Esophagus muscularis mucosa (tissue), 4 donors: ENCODE data around the gene PIK3R4. TPM values are rescaled to one million over a fixed set of nuclear protein-coding genes. Genes with fewer than 3 reads are reported as not detected.
A peak's percentile ranks its signal among the peaks of the same experiment; 100 is the strongest.

Source experiments
- DNase-seq: peaks from one replicate; pipeline ENCODE4 v3.0.0-alpha.2; 2017; ENCODE audit errors: extremely low spot score
- H3K27ac ChIP-seq, 4 donors: fragments of 200-600 bp; sonication (generic); replicated peaks in 1 of 4; 1 replicate in 3 of 4; 2 replicates in 1 of 4; pipeline ENCODE4 v1.5.1; 2016 to 2019; ENCODE audit warnings: mild to moderate bottlenecking in 1 of 4
- H3K27me3 ChIP-seq, 4 donors: fragments of 200-600 bp; sonication (generic); one replicate each; pipeline versions ENCODE4 v1.5.1 to v1.6.0; 2016 to 2019
- H3K36me3 ChIP-seq, 4 donors: fragments of 200-600 bp; sonication (generic); one replicate each; pipeline ENCODE4 v1.5.1; 2016 to 2019
- H3K4me1 ChIP-seq, 4 donors: fragments of 200-600 bp; sonication (generic); one replicate each; pipeline ENCODE4 v1.5.1; 2016 to 2019
- H3K4me3 ChIP-seq, 4 donors: fragments of 200-600 bp; sonication (generic); 1 replicate in 2 of 4; 2 replicates in 2 of 4; pipeline ENCODE4 v1.5.1; 2016 to 2019; ENCODE audit warnings: mild to moderate bottlenecking in 4 of 4, moderate library complexity in 1 of 4
- H3K9me3 ChIP-seq, 4 donors: fragments of 200-600 bp; sonication (generic); 1 replicate in 3 of 4; 2 replicates in 1 of 4; pipeline ENCODE4 v1.5.1; 2016 to 2019
- CTCF ChIP-seq, 3 experiments: fragments of 200-600 bp in 2 of 3; fragments of 450-650 bp in 1 of 3; sonication (generic) in 2 of 3; IDR thresholded peaks; one replicate each; pipeline ENCODE4 v1.5.1; 2017 to 2019; ENCODE audit warnings: antibody characterized with exemption in 3 of 3, mild to moderate bottlenecking in 2 of 3, moderate library complexity in 1 of 3
- EP300 ChIP-seq: sonication (generic); formaldehyde crosslinking; IDR thresholded peaks from one replicate; pipeline ENCODE4 v1.6.1; 2017; ENCODE audit warnings: antibody characterized with exemption
- POLR2A ChIP-seq: fragments of 450-650 bp; IDR thresholded peaks from one replicate; pipeline ENCODE4 v1.6.1; 2017; ENCODE audit warnings: antibody characterized with exemption, moderate library complexity, mild to moderate bottlenecking, low read depth
- POLR2AphosphoS5 ChIP-seq, 2 donors: sonication (generic); formaldehyde crosslinking; IDR thresholded peaks; one replicate each; pipeline ENCODE4 v1.6.1; 2017; ENCODE audit warnings: antibody characterized with exemption in 2 of 2
- WGBS: methylation state at CpG from one replicate; pipeline ENCODE4 v1.1.5; 2018; 5-methylcytosine and 5-hydroxymethylcytosine counted together
- intact Hi-C: fragments of 100-400 bp; cut with DNase I; formaldehyde crosslinking; loops from one replicate; pipeline ENCODE4 v1.15.1; 2023
- total RNA-seq, 4 donors: library from RNA; depleted of rRNA; stranded (reverse); fragments of >200 nt; gene quantifications; one replicate each; pipeline versions ENCODE4 v1.1.0 to v1.2.1, GENCODE V29; 2016

PIK3R4 gene
- total RNA-seq, 4 donors from 2014 or later: 30.6 to 40.0 (median 38.0) TPM

GRCh38 chr3:130662501-130662996, 84.1 kb downstream of the PIK3R4 start:
- WGBS: 28% methylated on average over 1 of the region's 1 CpG
- Histone ChIP-seq H3K4me3 (no peak overlapping the region), H3K27ac (peak overlapping the region; percentile 20 to 59 (median 47)), H3K36me3 (peaks cover 0 to 5% (median 0%) of the 10 kb centered on the region in 4 donors), H3K27me3 (no peaks in the 10 kb centered on the region), H3K9me3 (no peaks in the 10 kb centered on the region), H3K4me1 (peaks cover 0 to 23% (median 21%) of the 10 kb centered on the region in 4 donors)
- intact Hi-C loops: no loop called here
- peak; percentile 26 for DNase-seq
- no peak for TF ChIP-seq CTCF (IDR thresholded peaks at IDR 0.05)
- no peak for TF ChIP-seq POLR2A
- no peak for TF ChIP-seq EP300
- TF ChIP-seq POLR2AphosphoS5 (IDR thresholded peaks at IDR 0.05): no peak

GRCh38 chr3:130661140-130661891, 85.3 kb downstream of the PIK3R4 start:
- DNase-seq: no peak
- no peak overlapping the region for H3K4me3 ChIP-seq
- no peak for TF ChIP-seq POLR2A
- no peak for TF ChIP-seq CTCF (IDR thresholded peaks at IDR 0.05)
- 68% methylated on average over 7 of the region's 7 CpGs for WGBS
- no peaks in the 10 kb centered on the region for H3K27me3 ChIP-seq
- peaks cover 0 to 5% (median 0%) of the 10 kb centered on the region in 4 donors for H3K36me3 ChIP-seq
- H3K9me3 ChIP-seq: no peaks in the 10 kb centered on the region
- peaks cover 0 to 23% (median 21%) of the 10 kb centered on the region in 4 donors for H3K4me1 ChIP-seq
- intact Hi-C loops: no loop called here
- peak overlapping the region in 3 of 4 donors; percentile 41 to 59 (median 53) for H3K27ac ChIP-seq

GRCh38 chr3:130659911-130660310, 86.7 kb downstream of the PIK3R4 start:
- Histone ChIP-seq H3K27me3 (no peaks in the 10 kb centered on the region), H3K4me1 (peaks cover 0 to 23% (median 21%) of the 10 kb centered on the region in 4 donors), H3K9me3 (no peaks in the 10 kb centered on the region), H3K27ac (no peak overlapping the region), H3K4me3 (no peak overlapping the region), H3K36me3 (peaks cover 0 to 9% (median 2%) of the 10 kb centered on the region in 4 donors)
- intact Hi-C loops: no loop called here
- DNase-seq: no peak
- 88% methylated on average over 1 of the region's 1 CpG for WGBS
- TF ChIP-seq POLR2A (no peak), CTCF (IDR thresholded peaks at IDR 0.05) (no peak), EP300 (no peak), POLR2AphosphoS5 (IDR thresholded peaks at IDR 0.05) (no peak)

GRCh38 chr3:130658678-130659077, 88.0 kb downstream of the PIK3R4 start:
- H3K9me3 ChIP-seq: no peaks in the 10 kb centered on the region
- H3K4me3 ChIP-seq: no peak overlapping the region
- no peak overlapping the region for H3K27ac ChIP-seq
- WGBS: 93% methylated on average over 2 of the region's 4 CpGs
- peaks cover 0 to 9% (median 2%) of the 10 kb centered on the region in 4 donors for H3K36me3 ChIP-seq
- DNase-seq: no peak
- peaks cover 0 to 23% (median 21%) of the 10 kb centered on the region in 4 donors for H3K4me1 ChIP-seq
- no peaks in the 10 kb centered on the region for H3K27me3 ChIP-seq
- intact Hi-C loops: no loop called here
- TF ChIP-seq POLR2A (no peak), POLR2AphosphoS5 (IDR thresholded peaks at IDR 0.05) (no peak), CTCF (IDR thresholded peaks at IDR 0.05) (no peak)
